GM19099 (cell line): ENCODE results near the gene CNKSR3.

Experiments used
- POLR2A ChIP-seq: IDR thresholded peaks from 3 replicates; pipeline ENCODE4 v1.6.1; 2011; ENCODE audit warnings: low read depth; ENCODE audit not compliant: insufficient read length; ENCODE audit errors: extremely low read depth

Gene CNKSR3

GRCh38 chr6:154406301-154406700 lies 104.2 kb downstream of the CNKSR3 start:
- TF ChIP-seq POLR2A: no peak

- no peak for TF ChIP-seq POLR2A
Measured at GRCh38 chr6:154404791-154405400, 105.6 kb downstream of the CNKSR3 start.

- no peak for TF ChIP-seq POLR2A
Measured at GRCh38 chr6:154403788-154404187, 106.7 kb downstream of the CNKSR3 start.

GRCh38 chr6:154402081-154402780 lies 108.3 kb downstream of the CNKSR3 start:
- no peak for TF ChIP-seq POLR2A

GRCh38 chr6:154399097-154399496 lies 111.4 kb downstream of the CNKSR3 start:
- no peak for TF ChIP-seq POLR2A

GRCh38 chr6:154397491-154398195 lies 112.8 kb downstream of the CNKSR3 start:
- no peak for TF ChIP-seq POLR2A

GRCh38 chr6:154395878-154396277 lies 114.6 kb downstream of the CNKSR3 start:
- no peak for TF ChIP-seq POLR2A

GRCh38 chr6:154395316-154395715 lies 115.2 kb downstream of the CNKSR3 start:
- TF ChIP-seq POLR2A: no peak

- no peak for TF ChIP-seq POLR2A
Measured at GRCh38 chr6:154394571-154394970, 115.9 kb downstream of the CNKSR3 start.

- TF ChIP-seq POLR2A: no peak
Measured at GRCh38 chr6:154390034-154390433, 120.5 kb downstream of the CNKSR3 start.

GRCh38 chr6:154388803-154389202 lies 121.7 kb downstream of the CNKSR3 start:
- TF ChIP-seq POLR2A: no peak

- TF ChIP-seq POLR2A: no peak
Measured at GRCh38 chr6:154386848-154387717, 123.4 kb downstream of the CNKSR3 start.

- no peak for TF ChIP-seq POLR2A
Measured at GRCh38 chr6:154384191-154384590, 126.3 kb downstream of the CNKSR3 start.

GRCh38 chr6:154383273-154383672 lies 127.2 kb downstream of the CNKSR3 start:
- TF ChIP-seq POLR2A: no peak

GRCh38 chr6:154382740-154383139 lies 127.7 kb downstream of the CNKSR3 start:
- no peak for TF ChIP-seq POLR2A
